PC-9 (cell line): ENCODE results near the gene HSPB8. TPM values are rescaled to one million over a fixed set of nuclear protein-coding genes. Genes with fewer than 3 reads are reported as not detected.

Experiments
- BruUV-seq: library from RNA; stranded (reverse); fragments of 400-500 nt; replicated peaks from 2 replicates; lab custom pipeline; 2021; lab: Mats Ljungman, UMichigan
- CTCF ChIA-PET: fragments of 300-600 bp; sonication (Branson Sonifier 250); formaldehyde crosslinking; loops from one replicate; lab custom pipeline; 2022; ENCODE audit warnings: antibody characterized with exemption; lab: Charles Lee
- POLR2A ChIA-PET: fragments of 300-600 bp; sonication (Branson Sonifier 250); formaldehyde crosslinking; loops from one replicate; lab custom pipeline; 2022; ENCODE audit warnings: antibody characterized with exemption; ENCODE audit not compliant: unreplicated experiment; lab: Charles Lee
- DNase-seq, 2 experiments: peaks; one replicate each; pipeline versions ENCODE4 v3.0.0 to v3.0.0-alpha.2; 2015 to 2022; ENCODE audit warnings: mixed read lengths in 1 of 2
- H2AFZ ChIP-seq: fragments of 200-600 bp; sonication (generic); 2 replicates; pipeline ENCODE4 v1.8.1; 2017; ENCODE audit warnings: antibody characterized with exemption
- H3F3A ChIP-seq: fragments of 200-600 bp; sonication (generic); 2 replicates; pipeline ENCODE4 v1.8.1; 2017; ENCODE audit warnings: antibody characterized with exemption, mild to moderate bottlenecking, low read depth; ENCODE audit not compliant: insufficient read depth
- H3K27ac ChIP-seq: fragments of 200-600 bp; sonication (generic); 2 replicates; pipeline ENCODE4 v1.6.1; 2016; ENCODE audit warnings: mixed run types
- H3K27me3 ChIP-seq: fragments of 200-600 bp; sonication (generic); 2 replicates; pipeline ENCODE4 v1.6.1; 2016; ENCODE audit warnings: low read depth, mixed run types; ENCODE audit not compliant: insufficient read depth
- H3K36me3 ChIP-seq: fragments of 200-600 bp; sonication (generic); 2 replicates; pipeline ENCODE4 v1.6.1; 2016; ENCODE audit warnings: low read depth, mixed run types
- H3K4me1 ChIP-seq: fragments of 200-600 bp; sonication (generic); replicated peaks from 2 replicates; pipeline ENCODE4 v1.6.1; 2016; ENCODE audit warnings: mixed run types; ENCODE audit not compliant: insufficient read depth
- H3K4me2 ChIP-seq: fragments of 200-600 bp; sonication (generic); 2 replicates; pipeline ENCODE4 v1.6.1; 2017; ENCODE audit warnings: mixed run types
- H3K4me3 ChIP-seq: fragments of 200-600 bp; sonication (generic); 2 replicates; pipeline ENCODE4 v1.6.1; 2016; ENCODE audit warnings: mixed run types
- H3K79me2 ChIP-seq: fragments of 200-600 bp; sonication (generic); 2 replicates; pipeline ENCODE4 v1.6.1; 2017; ENCODE audit warnings: low read depth, mixed run types
- H3K9me2 ChIP-seq: fragments of 200-600 bp; sonication (generic); 2 replicates; pipeline ENCODE4 v1.8.1; 2017; ENCODE audit warnings: mild to moderate bottlenecking; ENCODE audit not compliant: insufficient read depth
- H3K9me3 ChIP-seq: fragments of 200-600 bp; sonication (generic); 2 replicates; pipeline ENCODE4 v1.8.1; 2016; ENCODE audit warnings: low read depth; ENCODE audit not compliant: insufficient read depth
- H4K20me1 ChIP-seq: fragments of 200-600 bp; sonication (generic); 2 replicates; pipeline ENCODE4 v1.8.1; 2017; ENCODE audit not compliant: insufficient read depth
- EZH2 ChIP-seq: fragments of 200-600 bp; sonication (generic); IDR thresholded peaks from 2 replicates; pipeline ENCODE4 v1.8.0; 2017; ENCODE audit warnings: antibody characterized with exemption, low read depth
- intact Hi-C: fragments of 100-400 bp; cut with micrococcal nuclease; formaldehyde crosslinking; loops from one replicate; pipeline ENCODE4 v1.10.0; 2022; ENCODE audit not compliant: unreplicated experiment
- total RNA-seq: library from RNA; stranded (reverse); gene quantifications from 2 replicates; pipeline ENCODE4 v1.2.3, GENCODE V29; 2021
- TF ChIP-seq, protein P1 (sequence below): fragments of 200-600 bp; sonication (generic); conservative IDR thresholded peaks from 2 replicates; pipeline ENCODE4 v1.6.1; 2017; ENCODE audit warnings: mixed run types, antibody characterized with exemption, mild to moderate bottlenecking, moderate library complexity

The HSPB8 gene
- total RNA-seq, 1 experiment from 2014 or later: 6.0 TPM

DNA sequence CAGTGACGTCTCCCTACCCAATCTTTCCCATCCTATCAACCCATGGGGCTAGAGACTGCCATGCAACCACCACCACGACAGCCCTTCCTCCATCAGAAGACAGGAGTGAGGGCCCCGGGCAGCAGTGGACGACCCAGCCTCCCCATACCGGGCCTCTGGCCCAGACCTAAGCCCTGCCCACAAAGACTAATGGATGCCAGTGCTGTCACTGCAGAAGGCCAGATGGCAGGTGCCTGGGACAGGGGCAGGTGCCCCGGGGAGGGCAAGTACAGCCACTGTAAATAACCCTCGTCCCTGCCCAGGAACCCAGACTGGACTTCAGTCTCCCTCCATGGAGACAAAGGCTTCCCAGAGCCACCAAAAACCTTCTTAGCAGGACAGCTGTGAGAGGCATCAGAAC is 20.3 kb upstream of the HSPB8 start:
- Histone ChIP-seq H3K4me2 (no peak overlapping the region), H3K9me2 (no peaks in the 10 kb centered on the region), H3K4me3 (no peak overlapping the region), H3K9me3 (no peaks in the 10 kb centered on the region), H4K20me1 (no peaks in the 10 kb centered on the region), H3K27ac (no peak overlapping the region), H2AFZ (no peak overlapping the region), H3K27me3 (no peaks in the 10 kb centered on the region), H3K36me3 (no peaks in the 10 kb centered on the region), H3K79me2 (no peaks in the 10 kb centered on the region), H3F3A (no peaks in the 10 kb centered on the region), H3K4me1 (no peaks in the 10 kb centered on the region)
- BruUV-seq: no TSS peak
- intact Hi-C loops: no loop called here
- POLR2A ChIA-PET: no interaction called here
- no peak for DNase-seq
- CTCF ChIA-PET: no interaction called here
- TF ChIP-seq EZH2: no peak
- TF ChIP-seq, protein P1, sequence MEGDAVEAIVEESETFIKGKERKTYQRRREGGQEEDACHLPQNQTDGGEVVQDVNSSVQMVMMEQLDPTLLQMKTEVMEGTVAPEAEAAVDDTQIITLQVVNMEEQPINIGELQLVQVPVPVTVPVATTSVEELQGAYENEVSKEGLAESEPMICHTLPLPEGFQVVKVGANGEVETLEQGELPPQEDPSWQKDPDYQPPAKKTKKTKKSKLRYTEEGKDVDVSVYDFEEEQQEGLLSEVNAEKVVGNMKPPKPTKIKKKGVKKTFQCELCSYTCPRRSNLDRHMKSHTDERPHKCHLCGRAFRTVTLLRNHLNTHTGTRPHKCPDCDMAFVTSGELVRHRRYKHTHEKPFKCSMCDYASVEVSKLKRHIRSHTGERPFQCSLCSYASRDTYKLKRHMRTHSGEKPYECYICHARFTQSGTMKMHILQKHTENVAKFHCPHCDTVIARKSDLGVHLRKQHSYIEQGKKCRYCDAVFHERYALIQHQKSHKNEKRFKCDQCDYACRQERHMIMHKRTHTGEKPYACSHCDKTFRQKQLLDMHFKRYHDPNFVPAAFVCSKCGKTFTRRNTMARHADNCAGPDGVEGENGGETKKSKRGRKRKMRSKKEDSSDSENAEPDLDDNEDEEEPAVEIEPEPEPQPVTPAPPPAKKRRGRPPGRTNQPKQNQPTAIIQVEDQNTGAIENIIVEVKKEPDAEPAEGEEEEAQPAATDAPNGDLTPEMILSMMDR: no peak

DNA sequence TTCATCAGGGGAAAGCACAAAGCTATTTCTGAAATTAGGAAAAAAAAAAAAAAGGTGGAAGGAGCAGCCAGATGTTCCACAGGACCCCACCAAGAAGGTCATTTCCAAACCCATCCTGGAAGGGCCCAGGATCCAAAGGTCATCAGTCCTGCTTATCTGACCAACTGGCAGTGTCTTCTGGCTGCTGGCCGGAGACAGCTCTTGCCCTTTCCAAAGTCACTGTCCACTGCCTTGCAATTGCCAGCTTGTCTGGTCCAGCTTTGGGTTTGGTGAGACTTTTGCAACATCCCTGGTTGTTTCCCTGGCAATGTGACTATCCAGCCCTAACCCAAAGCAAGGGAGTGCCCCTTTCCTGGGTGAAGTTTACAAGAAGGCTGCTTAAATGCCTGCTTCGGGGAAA is 18.9 kb upstream of the HSPB8 start:
- Histone ChIP-seq H3K9me2 (no peaks in the 10 kb centered on the region), H3K79me2 (no peaks in the 10 kb centered on the region), H3K4me2 (no peak overlapping the region), H4K20me1 (no peaks in the 10 kb centered on the region), H3F3A (no peaks in the 10 kb centered on the region), H3K9me3 (no peaks in the 10 kb centered on the region), H3K4me3 (no peak overlapping the region), H3K36me3 (no peaks in the 10 kb centered on the region), H3K27ac (no peak overlapping the region), H3K27me3 (no peaks in the 10 kb centered on the region), H3K4me1 (no peaks in the 10 kb centered on the region), H2AFZ (no peak overlapping the region)
- no peak for DNase-seq
- ChIA-PET POLR2A (no interaction called here), CTCF (interaction anchor here (0.6 kb wide), 1 partner anchor 620 kb away, joined by 4 read pairs; no protein-coding TSS in a partner anchor)
- BruUV-seq: no TSS peak
- no peak for TF ChIP-seq EZH2
- TF ChIP-seq, protein P1: no peak
- intact Hi-C loops: no loop called here

DNA sequence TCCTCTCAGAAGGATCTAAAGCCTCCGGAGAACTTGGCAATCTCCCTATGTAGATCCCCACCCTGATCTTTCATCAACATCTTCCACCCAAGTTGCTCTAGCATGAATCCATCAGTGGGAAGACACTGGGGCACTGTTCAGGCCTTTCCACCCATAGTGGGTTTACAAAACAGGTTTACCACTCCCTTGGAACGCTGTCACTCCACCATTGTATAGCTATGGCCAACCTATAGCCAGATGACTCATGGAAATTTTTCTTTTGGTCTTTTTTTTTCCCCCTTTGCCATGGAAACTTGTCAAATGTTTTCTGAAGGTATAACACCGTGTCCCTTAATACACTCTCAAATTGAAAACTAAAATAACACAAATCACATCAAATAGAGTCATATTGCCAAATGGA is 10.8 kb upstream of the HSPB8 start:
- BruUV-seq: no TSS peak
- Histone ChIP-seq H3K27ac (no peak overlapping the region), H3K4me2 (no peak overlapping the region), H3K4me3 (no peak overlapping the region), H2AFZ (no peak overlapping the region), H3K27me3 (no peaks in the 10 kb centered on the region), H3F3A (peaks cover 8% of the 10 kb centered on the region; the same call in 1 of the 2 replicates), H3K79me2 (no peaks in the 10 kb centered on the region), H4K20me1 (no peaks in the 10 kb centered on the region), H3K36me3 (no peaks in the 10 kb centered on the region), H3K9me3 (no peaks in the 10 kb centered on the region), H3K9me2 (no peaks in the 10 kb centered on the region), H3K4me1 (peaks cover 25% of the 10 kb centered on the region)
- ChIA-PET CTCF (interaction anchor here (0.7 kb wide), 1 partner anchor 107 kb away, joined by 3 read pairs; no protein-coding TSS in a partner anchor), POLR2A (no interaction called here)
- DNase-seq: peak in 1 of 2 experiments; percentile 42
- TF ChIP-seq, protein P1: no peak
- intact Hi-C loops: loop anchor here (5.0 kb wide), 1 partner anchor 489 kb away; no protein-coding TSS in a partner anchor
